HL-60/S4 (cell line): Measurements from ENCODE around the gene FSTL3.

Experiments used
- in situ Hi-C: fragments of 300-500 bp; cut with MboI; formaldehyde crosslinking; loops from 2 replicates; pipeline ENCODE4 v1.14.3; 2022; ENCODE audit warnings: low sequenced_read_pairs

The FSTL3 gene

GRCh38 chr19:660793-661426 is 15.3 kb upstream of the FSTL3 start:
- in situ Hi-C loops, result no loop called here

GRCh38 chr19:661427-662196 is 14.6 kb upstream of the FSTL3 start:
- in situ Hi-C loops, result no loop called here

- in situ Hi-C loops, result no loop called here
Measured at GRCh38 chr19:662207-662961, 13.8 kb upstream of the FSTL3 start.

GRCh38 chr19:662962-663681 is 13.1 kb upstream of the FSTL3 start, which contains the start of gene RNF126:
RNF126 (minus strand) TSS chr19:663214; CDS start chr19:663121, 93 bp downstream.
- in situ Hi-C loops, result no loop called here

GRCh38 chr19:663682-664117 is 12.5 kb upstream of the FSTL3 start:
- in situ Hi-C loops, result no loop called here

GRCh38 chr19:664913-665443 is 11.2 kb upstream of the FSTL3 start:
- in situ Hi-C loops, result loop anchor here (5.0 kb wide), 1 partner anchor 67 kb away; no protein-coding TSS in a partner anchor

GRCh38 chr19:666985-667573 is 9.1 kb upstream of the FSTL3 start:
- in situ Hi-C loops, result loop anchor here (5.0 kb wide), 1 partner anchor 65 kb away; no protein-coding TSS in a partner anchor

GRCh38 chr19:668675-669434 is 7.3 kb upstream of the FSTL3 start:
- in situ Hi-C loops, result loop anchor here (5.0 kb wide), 1 partner anchor 63 kb away; no protein-coding TSS in a partner anchor

GRCh38 chr19:670609-671075 is 5.5 kb upstream of the FSTL3 start:
- in situ Hi-C loops, result no loop called here

- in situ Hi-C loops, result no loop called here
Measured at GRCh38 chr19:674282-675151, 1.7 kb upstream of the FSTL3 start.

- in situ Hi-C loops, result no loop called here
Measured at GRCh38 chr19:676007-676338, 219 bp upstream of the FSTL3 start.

- in situ Hi-C loops, result no loop called here
Measured at GRCh38 chr19:677201-677600, 1.0 kb downstream of the FSTL3 start.

GRCh38 chr19:677601-678436 is 1.6 kb downstream of the FSTL3 start:
- in situ Hi-C loops, result no loop called here

- in situ Hi-C loops, result no loop called here
Measured at GRCh38 chr19:678791-679388, 2.7 kb downstream of the FSTL3 start.

GRCh38 chr19:679418-680286 is 3.5 kb downstream of the FSTL3 start:
- in situ Hi-C loops, result no loop called here
